Left lung (tissue), 10 donors: ENCODE results near the gene KIAA1217. TPM values are rescaled to one million over a fixed set of nuclear protein-coding genes. Genes with fewer than 3 reads are reported as not detected.

Source experiments
- ATAC-seq: fragments of 200-7000 bp; cut with Tn5 transposase; one replicate; pipeline ENCODE4 v1.9.1; 2020; ENCODE audit warnings: moderate library complexity
- DNase-seq, 4 donors: peaks; one replicate each; pipeline ENCODE4 v3.0.0-alpha.2; 2013 to 2020
- H3K27ac ChIP-seq, 2 donors: fragments of 200-600 bp; sonication (generic) in 1 of 2; one replicate each; pipeline versions ENCODE4 v1.5.0 to v1.8.0; 2020 to 2021
- H3K27me3 ChIP-seq, 2 donors: fragments of 200-600 bp; sonication (generic) in 1 of 2; one replicate each; pipeline versions ENCODE4 v1.5.0 to v1.8.0; 2020 to 2021
- H3K36me3 ChIP-seq, 2 donors: fragments of 200-600 bp; sonication (generic) in 1 of 2; one replicate each; pipeline versions ENCODE4 v1.5.0 to v1.8.0; 2020 to 2021
- H3K4me1 ChIP-seq, 2 donors: fragments of 200-600 bp; one replicate each; pipeline ENCODE4 v1.8.0; 2021
- H3K4me3 ChIP-seq, 2 donors: fragments of 200-600 bp; sonication (generic) in 1 of 2; one replicate each; pipeline versions ENCODE4 v1.5.0 to v1.8.0; 2020 to 2021; ENCODE audit warnings: mild to moderate bottlenecking in 1 of 2
- H3K9me3 ChIP-seq, 2 donors: fragments of 200-600 bp; sonication (generic) in 1 of 2; one replicate each; pipeline versions ENCODE4 v1.5.0 to v1.8.0; 2020 to 2021
- intact Hi-C, 2 donors: fragments of 100-400 bp; cut with DNase I; formaldehyde crosslinking; loops; one replicate each; pipeline versions ENCODE4 v1.11.2 to v1.14.2; 2022
- polyA plus RNA-seq, 6 donors: library from polyadenylated mRNA; unstranded; fragments of 120-200 nt; gene quantifications; one replicate each; pipeline ENCODE4 v1.2.1, GENCODE V29; 2013; ENCODE audit not compliant: insufficient read length in 6 of 6
- total RNA-seq, 2 donors: library from RNA; stranded (reverse); fragmentation: NEBNext Ultra II Directional; extraction: Animal tissue kit (Norgen Biotek cat#: 25700); gene quantifications; one replicate each; pipeline ENCODE4 v1.2.1, GENCODE V29; 2021
- TF ChIP-seq, protein P1 (sequence below), 2 donors: fragments of 200-600 bp; sonication (generic) in 1 of 2; IDR thresholded peaks; one replicate each; pipeline versions ENCODE4 v1.5.0 to v1.8.0; 2021; ENCODE audit warnings: antibody characterized with exemption in 2 of 2
- donor health status: DM: no; HTN: yes; CAD: no.
- donor health status: DM: no; HTN: no; CAD: no.

KIAA1217 gene
- total and polyA plus RNA-seq, 8 donors, result 28.3 to 69.1 (median 60.4) TPM

DNA sequence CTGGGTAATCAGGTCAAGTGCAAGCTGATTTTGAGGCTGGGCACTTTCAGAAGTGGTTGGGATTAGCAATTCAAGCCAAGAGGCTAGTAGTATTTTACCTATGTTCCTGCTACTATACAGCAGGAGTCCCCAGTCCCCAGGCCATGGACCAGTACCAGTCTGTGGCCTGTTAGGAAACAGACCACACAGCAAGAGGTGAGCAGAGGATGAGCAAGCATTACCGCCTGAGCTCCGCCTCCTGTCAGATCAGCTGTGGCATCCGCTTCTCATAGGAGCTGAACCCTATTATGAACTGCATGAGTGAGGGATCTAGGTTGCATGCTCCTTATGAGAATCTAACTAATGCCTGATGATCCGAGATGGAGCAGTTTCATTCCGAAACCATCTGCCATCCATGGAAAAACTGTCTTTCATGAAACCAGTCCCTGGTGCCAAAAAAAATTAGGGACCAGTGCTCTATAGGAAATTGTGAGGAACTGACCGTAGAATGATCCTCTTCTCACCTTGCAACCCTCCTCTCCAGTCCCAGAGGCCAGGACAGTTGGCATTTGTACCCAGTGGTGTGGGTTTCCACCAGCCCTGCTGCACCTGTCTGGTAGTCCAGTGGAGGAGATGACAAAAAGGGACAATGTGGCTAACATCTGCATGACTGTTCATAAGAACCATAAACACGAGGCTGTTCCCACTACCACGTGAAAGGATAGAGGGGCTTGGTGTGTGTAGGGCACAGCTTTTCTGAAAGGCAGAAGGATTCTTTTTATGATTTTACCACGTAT, 172.5 kb downstream of the KIAA1217 start:
- Histone ChIP-seq H3K36me3 (no peaks in the 10 kb centered on the region), H3K27me3 (no peaks in the 10 kb centered on the region), H3K4me3 (no peak overlapping the region), H3K9me3 (no peaks in the 10 kb centered on the region), H3K27ac (no peak overlapping the region), H3K4me1 (peaks cover 0 to 18% of the 10 kb centered on the region in 2 donors)
- intact Hi-C loops, result no loop called here
- ATAC-seq, result no peak
- no peak for DNase-seq
- TF ChIP-seq, protein P1, sequence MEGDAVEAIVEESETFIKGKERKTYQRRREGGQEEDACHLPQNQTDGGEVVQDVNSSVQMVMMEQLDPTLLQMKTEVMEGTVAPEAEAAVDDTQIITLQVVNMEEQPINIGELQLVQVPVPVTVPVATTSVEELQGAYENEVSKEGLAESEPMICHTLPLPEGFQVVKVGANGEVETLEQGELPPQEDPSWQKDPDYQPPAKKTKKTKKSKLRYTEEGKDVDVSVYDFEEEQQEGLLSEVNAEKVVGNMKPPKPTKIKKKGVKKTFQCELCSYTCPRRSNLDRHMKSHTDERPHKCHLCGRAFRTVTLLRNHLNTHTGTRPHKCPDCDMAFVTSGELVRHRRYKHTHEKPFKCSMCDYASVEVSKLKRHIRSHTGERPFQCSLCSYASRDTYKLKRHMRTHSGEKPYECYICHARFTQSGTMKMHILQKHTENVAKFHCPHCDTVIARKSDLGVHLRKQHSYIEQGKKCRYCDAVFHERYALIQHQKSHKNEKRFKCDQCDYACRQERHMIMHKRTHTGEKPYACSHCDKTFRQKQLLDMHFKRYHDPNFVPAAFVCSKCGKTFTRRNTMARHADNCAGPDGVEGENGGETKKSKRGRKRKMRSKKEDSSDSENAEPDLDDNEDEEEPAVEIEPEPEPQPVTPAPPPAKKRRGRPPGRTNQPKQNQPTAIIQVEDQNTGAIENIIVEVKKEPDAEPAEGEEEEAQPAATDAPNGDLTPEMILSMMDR (IDR thresholded peaks at IDR 0.05), result no peak

DNA sequence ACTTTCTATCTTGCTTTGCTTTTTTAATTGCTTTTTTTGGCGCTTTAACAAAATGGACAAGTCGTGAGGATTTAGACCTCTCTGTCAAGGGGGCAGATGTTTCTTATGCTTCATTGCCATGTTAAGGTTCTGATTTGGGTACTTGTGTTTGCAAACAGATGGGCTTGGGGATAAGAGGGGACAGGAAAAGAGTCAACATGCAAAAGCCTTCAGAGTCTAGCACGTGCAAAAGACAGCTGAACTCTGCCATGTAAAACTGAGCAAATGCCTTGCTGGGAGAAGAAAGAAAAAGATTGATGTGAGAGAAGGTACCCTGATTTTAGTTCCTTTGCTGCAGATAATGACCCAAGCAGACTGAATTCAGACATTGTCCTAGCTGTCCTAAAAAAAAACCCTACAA, 173.1 kb downstream of the KIAA1217 start:
- H3K4me1 ChIP-seq, result peaks cover 0 to 18% of the 10 kb centered on the region in 2 donors
- intact Hi-C loops, result no loop called here
- H3K9me3 ChIP-seq, result no peaks in the 10 kb centered on the region
- H3K27ac ChIP-seq, result no peak overlapping the region
- no peak overlapping the region for H3K4me3 ChIP-seq
- H3K36me3 ChIP-seq, result no peaks in the 10 kb centered on the region
- H3K27me3 ChIP-seq, result no peaks in the 10 kb centered on the region
- ATAC-seq, result no peak
- TF ChIP-seq, protein P1 (IDR thresholded peaks at IDR 0.05), result no peak
- no peak for DNase-seq

DNA sequence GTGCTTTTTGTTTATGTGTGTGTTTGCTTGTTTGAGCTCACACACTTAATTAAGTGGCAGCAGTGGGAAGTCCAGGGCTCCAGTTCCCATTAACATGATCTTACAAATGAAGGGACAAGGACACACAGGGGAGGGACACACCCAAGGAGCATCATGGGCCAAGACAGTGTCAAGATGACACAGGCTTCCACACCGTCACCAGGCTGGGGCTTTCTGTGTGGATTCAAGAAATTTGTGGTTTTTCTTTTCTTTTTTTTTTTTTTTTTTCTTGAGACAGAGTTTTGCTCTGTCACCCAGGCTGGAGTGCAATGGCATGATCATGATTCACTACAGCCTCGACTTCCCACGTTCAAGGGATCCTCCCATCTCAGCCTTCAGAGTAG, 173.6 kb downstream of the KIAA1217 start:
- Histone ChIP-seq H3K27me3 (no peaks in the 10 kb centered on the region), H3K9me3 (no peaks in the 10 kb centered on the region), H3K36me3 (no peaks in the 10 kb centered on the region), H3K27ac (no peak overlapping the region), H3K4me3 (no peak overlapping the region), H3K4me1 (peaks cover 0 to 18% of the 10 kb centered on the region in 2 donors)
- intact Hi-C loops, result no loop called here
- DNase-seq, result no peak
- ATAC-seq, result no peak
- TF ChIP-seq, protein P1 (IDR thresholded peaks at IDR 0.05), result no peak

DNA sequence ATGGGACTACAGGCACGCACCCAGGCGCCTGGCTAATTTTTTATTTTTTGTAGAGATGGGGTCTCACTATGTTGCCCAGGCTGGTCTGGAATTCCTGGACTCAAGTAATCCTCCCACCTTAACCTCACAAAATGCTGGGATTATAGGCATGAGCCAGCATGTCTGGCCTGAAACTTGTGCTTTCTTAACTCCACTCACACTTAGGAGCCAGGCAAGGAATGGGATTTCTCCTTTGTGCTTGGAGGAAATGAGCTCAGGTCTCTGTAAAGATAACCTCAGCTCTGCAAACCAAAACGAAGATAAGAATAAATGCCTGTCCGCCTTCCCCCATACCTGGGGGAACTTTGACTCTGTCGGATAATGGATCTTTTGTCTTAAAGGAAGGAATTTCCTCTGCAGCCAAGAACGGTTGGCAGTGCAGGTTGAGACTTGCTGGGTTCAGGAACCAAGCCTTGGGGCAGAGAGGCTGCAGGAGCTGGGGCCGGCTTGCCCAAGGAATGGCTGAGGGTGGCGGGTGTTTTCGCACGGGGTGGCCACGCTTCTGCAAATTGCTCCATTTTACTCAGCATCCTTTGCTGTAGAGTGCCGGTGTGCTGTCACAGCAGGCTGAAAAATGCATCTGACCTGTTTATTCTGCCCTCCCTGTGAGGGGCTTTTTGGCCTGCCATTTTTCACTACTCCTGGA, 174.2 kb downstream of the KIAA1217 start:
- intact Hi-C loops, result no loop called here
- ATAC-seq (no peak), DNase-seq (peak in 1 of 4 donors; percentile 8)
- Histone ChIP-seq H3K27me3 (no peaks in the 10 kb centered on the region), H3K36me3 (no peaks in the 10 kb centered on the region), H3K4me1 (peaks cover 0 to 18% of the 10 kb centered on the region in 2 donors), H3K4me3 (no peak overlapping the region), H3K9me3 (no peaks in the 10 kb centered on the region), H3K27ac (peak overlapping the region; percentile 4 to 73)
- TF ChIP-seq, protein P1 (IDR thresholded peaks at IDR 0.05), result no peak

DNA sequence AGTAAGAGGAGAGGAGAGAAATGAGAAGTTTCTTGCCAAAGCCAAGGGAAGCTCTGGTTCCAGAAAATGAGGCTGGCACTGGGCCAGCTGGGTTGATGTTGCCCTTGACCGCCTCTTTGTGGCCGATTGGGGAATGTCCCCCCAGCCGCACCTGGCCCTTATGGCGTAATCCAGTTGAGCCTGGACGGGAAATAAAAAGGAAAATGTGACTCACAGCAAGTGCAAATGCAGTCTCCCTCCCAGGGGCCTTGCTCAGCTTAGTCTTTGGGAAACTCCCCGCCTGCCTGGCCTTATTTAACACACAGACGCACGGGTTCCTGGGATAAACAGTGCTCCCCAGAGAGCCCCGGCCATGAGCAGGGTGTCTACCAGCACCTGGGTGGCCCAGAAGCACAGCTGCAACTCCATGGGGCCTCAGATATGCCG, 174.8 kb downstream of the KIAA1217 start:
- Histone ChIP-seq H3K36me3 (no peaks in the 10 kb centered on the region), H3K4me3 (no peak overlapping the region), H3K27ac (peak overlapping the region; percentile 38 to 73), H3K9me3 (no peaks in the 10 kb centered on the region), H3K4me1 (peaks cover 0 to 18% of the 10 kb centered on the region in 2 donors), H3K27me3 (no peaks in the 10 kb centered on the region)
- peak; percentile 94 for ATAC-seq
- intact Hi-C loops, result no loop called here
- TF ChIP-seq, protein P1 (IDR thresholded peaks at IDR 0.05), result peak; percentile 26 to 34
- DNase-seq, result peak; percentile 55 to 87 (median 86)
